ENCODE results near the gene CAMKMT.

The CAMKMT gene

GRCh38 chr2:44805401-44806235, 443.9 kb downstream of the CAMKMT start:
- no peaks in the 10 kb centered on the region for H3K9me3 ChIP-seq (ENCODE audit: control insufficient read depth, low read length)
- no peak overlapping the region for H3K4me3 ChIP-seq (ENCODE audit: insufficient read depth, low read depth, low read length)
- H3K4me1 ChIP-seq (ENCODE audit: control insufficient read depth, insufficient read depth, low read length) = peaks cover 30% of the 10 kb centered on the region
- H3K27me3 ChIP-seq (ENCODE audit: control insufficient read depth, insufficient read depth, low read length, poor library complexity, severe bottlenecking) = peaks cover 95% of the 10 kb centered on the region
- no peaks in the 10 kb centered on the region for H3K36me3 ChIP-seq (ENCODE audit: control insufficient read depth, insufficient read depth, low read length)
- no peak overlapping the region for H3K27ac ChIP-seq (ENCODE audit: insufficient read depth, low read depth, low read length, poor library complexity, severe bottlenecking)
- 8 to 10% methylated on average over 16 of the region's 16 CpGs for WGBS, 2 experiments

- Histone ChIP-seq H3K27me3 (ENCODE audit: control insufficient read depth, insufficient read depth, low read length, poor library complexity, severe bottlenecking) (peaks cover 77% of the 10 kb centered on the region), H3K4me1 (ENCODE audit: control insufficient read depth, insufficient read depth, low read length) (peaks cover 20% of the 10 kb centered on the region)
- 36 to 37% methylated on average over 12 of the region's 14 CpGs for WGBS, 2 experiments
Observed at GRCh38 chr2:44807201-44808025, 445.7 kb downstream of the CAMKMT start.

GRCh38 chr2:44810892-44811530, 449.3 kb downstream of the CAMKMT start:
- WGBS, 2 experiments = 86 to 87% methylated on average over 22 of the region's 22 CpGs
- peaks cover 48% of the 10 kb centered on the region for H3K27me3 ChIP-seq (ENCODE audit: control insufficient read depth, insufficient read depth, low read length, poor library complexity, severe bottlenecking)

More at GRCh38 chr2:44807201-44808025, 445.7 kb downstream of the CAMKMT start:
- no peak overlapping the region for H3K4me3 ChIP-seq (ENCODE audit: insufficient read depth, low read depth, low read length)
- no peak overlapping the region for H3K27ac ChIP-seq (ENCODE audit: insufficient read depth, low read depth, low read length, poor library complexity, severe bottlenecking)
- no peaks in the 10 kb centered on the region for H3K36me3 ChIP-seq (ENCODE audit: control insufficient read depth, insufficient read depth, low read length)
- H3K9me3 ChIP-seq (ENCODE audit: control insufficient read depth, low read length) = no peaks in the 10 kb centered on the region

DNA sequence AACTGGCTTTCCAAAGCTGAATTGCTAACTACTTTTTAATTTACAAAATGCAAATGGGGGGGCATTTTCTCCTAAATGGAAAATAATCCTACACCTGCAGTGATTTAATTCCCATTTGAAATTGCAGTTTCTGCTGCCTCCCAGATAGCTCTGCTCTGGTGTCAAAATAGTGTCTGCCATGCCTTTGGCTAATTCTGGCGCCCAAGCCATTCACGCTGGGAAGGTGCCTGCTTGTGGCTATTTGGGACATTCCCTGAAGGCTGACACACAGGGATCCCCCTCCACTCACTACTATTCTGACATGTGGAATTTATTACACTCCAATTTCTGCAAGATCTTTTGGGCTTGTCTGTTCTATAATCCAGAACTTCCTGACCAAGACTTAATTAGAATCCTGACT, 451.4 kb downstream of the CAMKMT start:
- Histone ChIP-seq H3K36me3 (ENCODE audit: control insufficient read depth, insufficient read depth, low read length) (no peaks in the 10 kb centered on the region), H3K27me3 (ENCODE audit: control insufficient read depth, insufficient read depth, low read length, poor library complexity, severe bottlenecking) (peaks cover 26% of the 10 kb centered on the region), H3K9me3 (ENCODE audit: control insufficient read depth, low read length) (no peaks in the 10 kb centered on the region), H3K4me3 (ENCODE audit: insufficient read depth, low read depth, low read length) (no peak overlapping the region), H3K4me1 (ENCODE audit: control insufficient read depth, insufficient read depth, low read length) (no peaks in the 10 kb centered on the region), H3K27ac (ENCODE audit: insufficient read depth, low read depth, low read length, poor library complexity, severe bottlenecking) (no peak overlapping the region)
- 90 to 93% methylated on average over 2 of the region's 2 CpGs for WGBS, 2 experiments

More at GRCh38 chr2:44810892-44811530, 449.3 kb downstream of the CAMKMT start:
- H3K36me3 ChIP-seq (ENCODE audit: control insufficient read depth, insufficient read depth, low read length) = no peaks in the 10 kb centered on the region
- H3K27ac ChIP-seq (ENCODE audit: insufficient read depth, low read depth, low read length, poor library complexity, severe bottlenecking) = no peak overlapping the region
- H3K4me1 ChIP-seq (ENCODE audit: control insufficient read depth, insufficient read depth, low read length) = no peaks in the 10 kb centered on the region
- no peaks in the 10 kb centered on the region for H3K9me3 ChIP-seq (ENCODE audit: control insufficient read depth, low read length)
- H3K4me3 ChIP-seq (ENCODE audit: insufficient read depth, low read depth, low read length) = no peak overlapping the region

DNA sequence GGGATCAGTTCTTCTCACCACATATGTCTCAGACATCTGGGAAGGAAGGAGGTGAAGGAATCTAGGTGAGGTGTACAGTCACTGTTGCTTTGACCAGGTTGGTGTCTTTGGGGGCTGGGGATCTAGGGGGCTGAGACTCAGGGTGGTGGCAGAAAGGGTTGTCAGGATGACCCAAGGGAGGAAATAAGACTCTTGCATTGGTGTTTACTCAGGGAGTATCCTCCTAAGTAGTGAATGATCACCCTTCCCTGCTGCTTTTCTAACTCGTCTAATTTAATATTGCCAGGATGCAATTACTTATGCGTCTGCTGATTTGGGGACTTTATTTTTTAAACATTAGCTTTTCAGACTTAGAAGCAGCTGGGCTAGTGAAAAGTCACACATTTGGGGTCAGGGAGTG, 451.9 kb downstream of the CAMKMT start:
- H3K4me3 ChIP-seq (ENCODE audit: insufficient read depth, low read depth, low read length) = no peak overlapping the region
- H3K27ac ChIP-seq (ENCODE audit: insufficient read depth, low read depth, low read length, poor library complexity, severe bottlenecking) = no peak overlapping the region
- no peaks in the 10 kb centered on the region for H3K4me1 ChIP-seq (ENCODE audit: control insufficient read depth, insufficient read depth, low read length)
- WGBS, 2 experiments = 89 to 96% methylated on average over 2 of the region's 2 CpGs
- H3K27me3 ChIP-seq (ENCODE audit: control insufficient read depth, insufficient read depth, low read length, poor library complexity, severe bottlenecking) = peaks cover 21% of the 10 kb centered on the region
- no peaks in the 10 kb centered on the region for H3K36me3 ChIP-seq (ENCODE audit: control insufficient read depth, insufficient read depth, low read length)
- no peaks in the 10 kb centered on the region for H3K9me3 ChIP-seq (ENCODE audit: control insufficient read depth, low read length)

DNA sequence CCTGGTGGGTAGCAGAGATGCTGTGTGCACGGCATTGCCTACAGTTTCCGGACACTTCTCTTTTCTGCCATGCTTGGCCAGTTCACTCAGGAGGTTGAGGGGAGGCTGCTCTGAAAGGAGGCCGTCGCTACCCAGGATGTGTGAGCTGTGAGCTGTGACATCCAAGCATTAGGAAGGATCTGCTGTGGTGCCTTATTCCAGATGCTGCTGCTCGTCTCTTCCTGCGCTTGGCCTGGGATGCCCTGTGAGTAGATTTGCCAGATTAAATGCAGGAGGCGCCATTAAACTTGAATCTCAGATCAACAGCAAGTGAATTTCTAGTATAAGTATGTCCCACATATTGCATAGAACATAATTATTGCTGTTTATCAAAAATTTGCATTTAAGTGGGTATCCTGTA, 455.5 kb downstream of the CAMKMT start:
- peaks cover 3% of the 10 kb centered on the region for H3K4me1 ChIP-seq (ENCODE audit: control insufficient read depth, insufficient read depth, low read length)
- H3K36me3 ChIP-seq (ENCODE audit: control insufficient read depth, insufficient read depth, low read length) = no peaks in the 10 kb centered on the region
- no peak overlapping the region for H3K27ac ChIP-seq (ENCODE audit: insufficient read depth, low read depth, low read length, poor library complexity, severe bottlenecking)
- 93 to 97% methylated on average over 7 of the region's 7 CpGs for WGBS, 2 experiments
- no peak overlapping the region for H3K4me3 ChIP-seq (ENCODE audit: insufficient read depth, low read depth, low read length)
- H3K9me3 ChIP-seq (ENCODE audit: control insufficient read depth, low read length) = no peaks in the 10 kb centered on the region
- H3K27me3 ChIP-seq (ENCODE audit: control insufficient read depth, insufficient read depth, low read length, poor library complexity, severe bottlenecking) = peaks cover 6% of the 10 kb centered on the region

GRCh38 chr2:44817673-44818335, 456.1 kb downstream of the CAMKMT start:
- Histone ChIP-seq H3K27me3 (ENCODE audit: control insufficient read depth, insufficient read depth, low read length, poor library complexity, severe bottlenecking) (peaks cover 6% of the 10 kb centered on the region), H3K27ac (ENCODE audit: insufficient read depth, low read depth, low read length, poor library complexity, severe bottlenecking) (no peak overlapping the region), H3K4me3 (ENCODE audit: insufficient read depth, low read depth, low read length) (no peak overlapping the region), H3K9me3 (ENCODE audit: control insufficient read depth, low read length) (no peaks in the 10 kb centered on the region), H3K4me1 (ENCODE audit: control insufficient read depth, insufficient read depth, low read length) (peaks cover 3% of the 10 kb centered on the region), H3K36me3 (ENCODE audit: control insufficient read depth, insufficient read depth, low read length) (no peaks in the 10 kb centered on the region)
- 89 to 91% methylated on average over 2 of the region's 2 CpGs for WGBS, 2 experiments

GRCh38 chr2:44819061-44819460, 457.3 kb downstream of the CAMKMT start:
- peaks cover 6% of the 10 kb centered on the region for H3K27me3 ChIP-seq (ENCODE audit: control insufficient read depth, insufficient read depth, low read length, poor library complexity, severe bottlenecking)
- H3K9me3 ChIP-seq (ENCODE audit: control insufficient read depth, low read length) = no peaks in the 10 kb centered on the region
- no peak overlapping the region for H3K27ac ChIP-seq (ENCODE audit: insufficient read depth, low read depth, low read length, poor library complexity, severe bottlenecking)
- H3K4me3 ChIP-seq (ENCODE audit: insufficient read depth, low read depth, low read length) = no peak overlapping the region
- peaks cover 3% of the 10 kb centered on the region for H3K4me1 ChIP-seq (ENCODE audit: control insufficient read depth, insufficient read depth, low read length)
- H3K36me3 ChIP-seq (ENCODE audit: control insufficient read depth, insufficient read depth, low read length) = no peaks in the 10 kb centered on the region
- WGBS, 2 experiments = 81 to 87% methylated on average over 3 to 5 of the region's 5 CpGs

- Histone ChIP-seq H3K27me3 (ENCODE audit: control insufficient read depth, insufficient read depth, low read length, poor library complexity, severe bottlenecking) (no peaks in the 10 kb centered on the region), H3K4me1 (ENCODE audit: control insufficient read depth, insufficient read depth, low read length) (peaks cover 3% of the 10 kb centered on the region)
- WGBS, 2 experiments = 54 to 74% methylated on average over 6 of the region's 6 CpGs
Observed at GRCh38 chr2:44821500-44821899, 459.8 kb downstream of the CAMKMT start.

More at GRCh38 chr2:44821500-44821899, 459.8 kb downstream of the CAMKMT start:
- no peak overlapping the region for H3K27ac ChIP-seq (ENCODE audit: insufficient read depth, low read depth, low read length, poor library complexity, severe bottlenecking)
- no peaks in the 10 kb centered on the region for H3K9me3 ChIP-seq (ENCODE audit: control insufficient read depth, low read length)
- no peaks in the 10 kb centered on the region for H3K36me3 ChIP-seq (ENCODE audit: control insufficient read depth, insufficient read depth, low read length)
- no peak overlapping the region for H3K4me3 ChIP-seq (ENCODE audit: insufficient read depth, low read depth, low read length)

Measured in ectodermal cell (in vitro differentiated cells).